ENCODE measurements around the gene JADE3. TPM values are rescaled to one million over a fixed set of nuclear protein-coding genes. Genes with fewer than 3 reads are reported as not detected.

JADE3 gene
- 2.7 TPM for total RNA-seq
- polyA plus RNA-seq (ENCODE audit: insufficient read depth in 1 of 8, insufficient read length in 8 of 8, low replicate concordance in 1 of 8) = 1 to 10 TPM; 3.7 to 5.5 (median 4.5) TPM
- long read RNA-seq, donor 1 = 0 reads
- long read RNA-seq, donor 2 = 0 reads
- long read RNA-seq, donor 3 = 0 reads
- long read RNA-seq, donor 4 = 0 reads
- long read RNA-seq, donor 5, full-length matches to known transcripts = 2 of 2 reads
- long read RNA-seq, donor 5, partial matches to known transcripts = 0 of 2 reads
- long read RNA-seq, donor 5, other reads (novel, unspliced or antisense) = 0 of 2 reads
- long read RNA-seq, donor 6, full-length matches to known transcripts = 2 of 2 reads
- long read RNA-seq, donor 6, partial matches to known transcripts = 0 of 2 reads
- long read RNA-seq, donor 6, other reads (novel, unspliced or antisense) = 0 of 2 reads
- long read RNA-seq, donor 7 = 0 reads
- long read RNA-seq, donor 8 = 0 reads
- long read RNA-seq, donor 9, full-length matches to known transcripts = 1 of 1 reads
- long read RNA-seq, donor 9, partial matches to known transcripts = 0 of 1 reads
- long read RNA-seq, donor 9, other reads (novel, unspliced or antisense) = 0 of 1 reads
- long read RNA-seq, donor 10, full-length matches to known transcripts = 2 of 2 reads
- long read RNA-seq, donor 10, partial matches to known transcripts = 0 of 2 reads
- long read RNA-seq, donor 10, other reads (novel, unspliced or antisense) = 0 of 2 reads
- long read RNA-seq, donor 11 = 0 reads

GRCh38 chrX:46912098-46912602 lies at the start of gene JADE3:
Gene JADE3, plus strand, starts transcription at chrX:46912421. Its CDS starts 72,474 bp downstream, at chrX:46984895.
- H3K9me3 ChIP-seq (replicated peaks; ENCODE audit: control insufficient read depth, low read depth, low read length) = peaks cover 2% of the 10 kb centered on the region
- H3K4me1 ChIP-seq (ENCODE audit: control insufficient read depth, insufficient read depth, low read length) = no peaks in the 10 kb centered on the region
- H3K27me3 ChIP-seq (ENCODE audit: control insufficient read depth, insufficient read depth, low read length) = peaks cover 24% of the 10 kb centered on the region
- peak within 1 kb of the TSS; percentile 59 for H3K4me3 ChIP-seq (ENCODE audit: low read length)
- no peaks in the 10 kb centered on the region for H3K36me3 ChIP-seq (ENCODE audit: control insufficient read depth, insufficient read depth, low read length)
- DNase-seq = peak; percentile 84
- H3K27ac ChIP-seq (ENCODE audit: low read length) = no peak within 1 kb of the TSS
- WGBS (ENCODE audit: insufficient coverage) = 30% methylated on average over 41 of the region's 64 CpGs

- no peaks in the 10 kb centered on the region for H3K36me3 ChIP-seq (ENCODE audit: control insufficient read depth, insufficient read depth, low read length)
- H3K4me3 ChIP-seq (ENCODE audit: low read length) = no peak overlapping the region
- H3K9me3 ChIP-seq (replicated peaks; ENCODE audit: control insufficient read depth, low read depth, low read length) = no peaks in the 10 kb centered on the region
- no peak overlapping the region for H3K27ac ChIP-seq (ENCODE audit: low read length)
- DNase-seq = no peak
- no CpG with 5 or more reads among the region's 2 CpGs for WGBS (ENCODE audit: insufficient coverage)
- H3K4me1 ChIP-seq (ENCODE audit: control insufficient read depth, insufficient read depth, low read length) = no peaks in the 10 kb centered on the region
- H3K27me3 ChIP-seq (ENCODE audit: control insufficient read depth, insufficient read depth, low read length) = peaks cover 8% of the 10 kb centered on the region
Measured at GRCh38 chrX:46863072-46863471, 49.1 kb upstream of the JADE3 start.

- H3K36me3 ChIP-seq (ENCODE audit: control insufficient read depth, insufficient read depth, low read length) = no peaks in the 10 kb centered on the region
- H3K9me3 ChIP-seq (replicated peaks; ENCODE audit: control insufficient read depth, low read depth, low read length) = no peaks in the 10 kb centered on the region
- no CpG with 5 or more reads among the region's 2 CpGs for WGBS (ENCODE audit: insufficient coverage)
- no peak overlapping the region for H3K4me3 ChIP-seq (ENCODE audit: low read length)
- H3K4me1 ChIP-seq (ENCODE audit: control insufficient read depth, insufficient read depth, low read length) = no peaks in the 10 kb centered on the region
- H3K27me3 ChIP-seq (ENCODE audit: control insufficient read depth, insufficient read depth, low read length) = peaks cover 9% of the 10 kb centered on the region
- no peak overlapping the region for H3K27ac ChIP-seq (ENCODE audit: low read length)
- DNase-seq = no peak
Measured at GRCh38 chrX:46864606-46865005, 47.6 kb upstream of the JADE3 start.

- no peak overlapping the region for H3K4me3 ChIP-seq (ENCODE audit: low read length)
- no CpG with 5 or more reads among the region's 4 CpGs for WGBS (ENCODE audit: insufficient coverage)
- no peaks in the 10 kb centered on the region for H3K9me3 ChIP-seq (replicated peaks; ENCODE audit: control insufficient read depth, low read depth, low read length)
- no peaks in the 10 kb centered on the region for H3K36me3 ChIP-seq (ENCODE audit: control insufficient read depth, insufficient read depth, low read length)
- peak; percentile 17 for DNase-seq
- peaks cover 9% of the 10 kb centered on the region for H3K27me3 ChIP-seq (ENCODE audit: control insufficient read depth, insufficient read depth, low read length)
- no peaks in the 10 kb centered on the region for H3K4me1 ChIP-seq (ENCODE audit: control insufficient read depth, insufficient read depth, low read length)
- no peak overlapping the region for H3K27ac ChIP-seq (ENCODE audit: low read length)
Measured at GRCh38 chrX:46865281-46865680, 46.9 kb upstream of the JADE3 start.

- no peak overlapping the region for H3K4me3 ChIP-seq (ENCODE audit: low read length)
- peaks cover 7% of the 10 kb centered on the region for H3K27me3 ChIP-seq (ENCODE audit: control insufficient read depth, insufficient read depth, low read length)
- H3K27ac ChIP-seq (ENCODE audit: low read length) = no peak overlapping the region
- H3K4me1 ChIP-seq (ENCODE audit: control insufficient read depth, insufficient read depth, low read length) = no peaks in the 10 kb centered on the region
- no peak for DNase-seq
- H3K36me3 ChIP-seq (ENCODE audit: control insufficient read depth, insufficient read depth, low read length) = no peaks in the 10 kb centered on the region
- no peaks in the 10 kb centered on the region for H3K9me3 ChIP-seq (replicated peaks; ENCODE audit: control insufficient read depth, low read depth, low read length)
Measured at GRCh38 chrX:46866726-46867125, 45.5 kb upstream of the JADE3 start.

- no CpG with 5 or more reads among the region's 2 CpGs for WGBS (ENCODE audit: insufficient coverage)
- DNase-seq = no peak
- no peaks in the 10 kb centered on the region for H3K4me1 ChIP-seq (ENCODE audit: control insufficient read depth, insufficient read depth, low read length)
- H3K27ac ChIP-seq (ENCODE audit: low read length) = no peak overlapping the region
- H3K36me3 ChIP-seq (ENCODE audit: control insufficient read depth, insufficient read depth, low read length) = no peaks in the 10 kb centered on the region
- no peaks in the 10 kb centered on the region for H3K9me3 ChIP-seq (replicated peaks; ENCODE audit: control insufficient read depth, low read depth, low read length)
- H3K27me3 ChIP-seq (ENCODE audit: control insufficient read depth, insufficient read depth, low read length) = peaks cover 8% of the 10 kb centered on the region
- H3K4me3 ChIP-seq (ENCODE audit: low read length) = no peak overlapping the region
Measured at GRCh38 chrX:46873746-46874145, 38.5 kb upstream of the JADE3 start.

GRCh38 chrX:46876901-46877300 lies 35.3 kb upstream of the JADE3 start:
- Histone ChIP-seq H3K4me3 (ENCODE audit: low read length) (no peak overlapping the region), H3K9me3 (replicated peaks; ENCODE audit: control insufficient read depth, low read depth, low read length) (no peaks in the 10 kb centered on the region), H3K36me3 (ENCODE audit: control insufficient read depth, insufficient read depth, low read length) (no peaks in the 10 kb centered on the region), H3K4me1 (ENCODE audit: control insufficient read depth, insufficient read depth, low read length) (no peaks in the 10 kb centered on the region), H3K27ac (ENCODE audit: low read length) (no peak overlapping the region), H3K27me3 (ENCODE audit: control insufficient read depth, insufficient read depth, low read length) (peaks cover 6% of the 10 kb centered on the region)
- DNase-seq = no peak

GRCh38 chrX:46882266-46882665 lies 30.0 kb upstream of the JADE3 start:
- H3K4me3 ChIP-seq (ENCODE audit: low read length) = no peak overlapping the region
- H3K36me3 ChIP-seq (ENCODE audit: control insufficient read depth, insufficient read depth, low read length) = no peaks in the 10 kb centered on the region
- H3K27ac ChIP-seq (ENCODE audit: low read length) = no peak overlapping the region
- no peaks in the 10 kb centered on the region for H3K4me1 ChIP-seq (ENCODE audit: control insufficient read depth, insufficient read depth, low read length)
- WGBS (ENCODE audit: insufficient coverage) = no CpG with 5 or more reads among the region's 1 CpG
- no peak for DNase-seq
- H3K27me3 ChIP-seq (ENCODE audit: control insufficient read depth, insufficient read depth, low read length) = peaks cover 5% of the 10 kb centered on the region
- no peaks in the 10 kb centered on the region for H3K9me3 ChIP-seq (replicated peaks; ENCODE audit: control insufficient read depth, low read depth, low read length)

- no CpG with 5 or more reads among the region's 3 CpGs for WGBS (ENCODE audit: insufficient coverage)
- Histone ChIP-seq H3K4me3 (ENCODE audit: low read length) (no peak overlapping the region), H3K36me3 (ENCODE audit: control insufficient read depth, insufficient read depth, low read length) (no peaks in the 10 kb centered on the region), H3K9me3 (replicated peaks; ENCODE audit: control insufficient read depth, low read depth, low read length) (no peaks in the 10 kb centered on the region), H3K4me1 (ENCODE audit: control insufficient read depth, insufficient read depth, low read length) (no peaks in the 10 kb centered on the region), H3K27me3 (ENCODE audit: control insufficient read depth, insufficient read depth, low read length) (peaks cover 6% of the 10 kb centered on the region), H3K27ac (ENCODE audit: low read length) (no peak overlapping the region)
- no peak for DNase-seq
Measured at GRCh38 chrX:46884799-46885198, 27.4 kb upstream of the JADE3 start.

GRCh38 chrX:46898207-46898606 lies 14.0 kb upstream of the JADE3 start:
- H3K27ac ChIP-seq (ENCODE audit: low read length) = no peak overlapping the region
- H3K4me1 ChIP-seq (ENCODE audit: control insufficient read depth, insufficient read depth, low read length) = no peaks in the 10 kb centered on the region
- no peaks in the 10 kb centered on the region for H3K9me3 ChIP-seq (replicated peaks; ENCODE audit: control insufficient read depth, low read depth, low read length)
- peaks cover 14% of the 10 kb centered on the region for H3K27me3 ChIP-seq (ENCODE audit: control insufficient read depth, insufficient read depth, low read length)
- H3K36me3 ChIP-seq (ENCODE audit: control insufficient read depth, insufficient read depth, low read length) = no peaks in the 10 kb centered on the region
- H3K4me3 ChIP-seq (ENCODE audit: low read length) = no peak overlapping the region
- no peak for DNase-seq

All from muscle of leg (tissue), 16 donors.